OCI-LY1 (cell line): ENCODE measurements around the gene PPP1R14C.

Experiments used
- H2AFZ ChIP-seq: fragments of 200-600 bp; sonication (generic), shearing (Covaris generic); 2 replicates; pipeline ENCODE4 v1.6.0; 2014; ENCODE audit warnings: antibody characterized with exemption, mild to moderate bottlenecking, low read length
- H3F3A ChIP-seq: fragments of 200-600 bp; sonication (generic), shearing (Covaris generic); 2 replicates; pipeline ENCODE4 v1.6.0; 2014; ENCODE audit warnings: mild to moderate bottlenecking, antibody characterized with exemption, low read length, moderate library complexity; ENCODE audit not compliant: insufficient read depth
- H3K27ac ChIP-seq: fragments of 200-600 bp; sonication (generic); 2 replicates; pipeline ENCODE4 v1.5.1; 2014; ENCODE audit warnings: low read length, mixed run types, mild to moderate bottlenecking, low read depth; ENCODE audit not compliant: poor library complexity, severe bottlenecking
- H3K27me3 ChIP-seq: fragments of 200-600 bp; sonication (generic); 2 replicates; pipeline ENCODE4 v1.6.0; 2014; ENCODE audit warnings: antibody characterized with exemption, mild to moderate bottlenecking, low read length, moderate library complexity; ENCODE audit not compliant: insufficient read depth
- H3K36me3 ChIP-seq: fragments of 200-600 bp; sonication (generic); 2 replicates; pipeline ENCODE4 v1.6.1; 2014; ENCODE audit warnings: mild to moderate bottlenecking, antibody characterized with exemption, low read length, moderate library complexity, mixed read lengths; ENCODE audit not compliant: insufficient read depth
- H3K4me1 ChIP-seq: fragments of 200-600 bp; sonication (generic); 2 replicates; pipeline ENCODE4 v1.5.1; 2014; ENCODE audit warnings: mild to moderate bottlenecking, low read length, moderate library complexity; ENCODE audit not compliant: insufficient read depth, severe bottlenecking
- H3K4me2 ChIP-seq: fragments of 200-600 bp; sonication (generic), shearing (Covaris generic); 2 replicates; pipeline ENCODE4 v1.6.1; 2014; ENCODE audit warnings: low read length
- H3K4me3 ChIP-seq: fragments of 200-600 bp; sonication (generic); 2 replicates; pipeline ENCODE4 v1.5.1; 2014; ENCODE audit warnings: low read length, low read depth, mild to moderate bottlenecking, mixed read lengths; ENCODE audit not compliant: poor library complexity, severe bottlenecking
- H3K79me2 ChIP-seq: fragments of 200-600 bp; shearing (Covaris generic); 2 replicates; pipeline ENCODE4 v1.6.1; 2016; ENCODE audit warnings: mixed run types, low read length, mixed read lengths; ENCODE audit not compliant: insufficient read depth
- H3K9ac ChIP-seq: fragments of 200-600 bp; sonication (generic), shearing (Covaris generic); 2 replicates; pipeline ENCODE4 v1.6.1; 2014; ENCODE audit warnings: mild to moderate bottlenecking, low read length, mixed read lengths
- H3K9me2 ChIP-seq: fragments of 200-600 bp; sonication (generic), shearing (Covaris generic); 2 replicates; pipeline ENCODE4 v1.6.1; 2014; ENCODE audit warnings: low read depth, mild to moderate bottlenecking, low read length, mixed read lengths
- H3K9me3 ChIP-seq: fragments of 200-600 bp; shearing (Covaris generic); 2 replicates; pipeline ENCODE4 v1.6.1; 2014; ENCODE audit warnings: low read length, mixed read lengths
- H4K20me1 ChIP-seq: fragments of 200-600 bp; sonication (generic), shearing (Covaris generic); 2 replicates; pipeline ENCODE4 v1.6.0; 2016; ENCODE audit warnings: mild to moderate bottlenecking, low read length; ENCODE audit not compliant: insufficient read depth
- CTCF ChIP-seq: fragments of 200-600 bp; sonication (generic), shearing (Covaris generic); IDR thresholded peaks from 2 replicates; pipeline ENCODE4 v1.5.1; 2017; ENCODE audit warnings: mild to moderate bottlenecking, antibody characterized with exemption, low read length, moderate library complexity, mixed read lengths
- EZH2 ChIP-seq: fragments of 200-600 bp; sonication (generic), shearing (Covaris generic); IDR thresholded peaks from 2 replicates; pipeline ENCODE4 v1.8.0; 2017; ENCODE audit warnings: borderline replicate concordance, mixed run types, mild to moderate bottlenecking, antibody characterized with exemption, low read length, moderate library complexity, mixed read lengths

The PPP1R14C gene

GRCh38 chr6:150211700-150212511 is 69.1 kb downstream of the PPP1R14C start:
- Histone ChIP-seq H3K9me3 (no peaks in the 10 kb centered on the region), H3K79me2 (no peaks in the 10 kb centered on the region), H3K4me1 (no peaks in the 10 kb centered on the region), H3K4me3 (no peak overlapping the region), H3K36me3 (no peaks in the 10 kb centered on the region), H2AFZ (no peak overlapping the region), H3K4me2 (no peak overlapping the region), H3K27me3 (no peaks in the 10 kb centered on the region), H3K9me2 (no peaks in the 10 kb centered on the region), H3K9ac (no peak overlapping the region), H4K20me1 (no peaks in the 10 kb centered on the region), H3F3A (no peaks in the 10 kb centered on the region), H3K27ac (no peak overlapping the region)
- TF ChIP-seq CTCF (no peak), EZH2 (no peak)

GRCh38 chr6:150212778-150213177 is 69.9 kb downstream of the PPP1R14C start:
- Histone ChIP-seq H3K4me2 (no peak overlapping the region), H3K9me3 (no peaks in the 10 kb centered on the region), H3F3A (no peaks in the 10 kb centered on the region), H3K4me3 (no peak overlapping the region), H3K27ac (no peak overlapping the region), H3K79me2 (no peaks in the 10 kb centered on the region), H4K20me1 (no peaks in the 10 kb centered on the region), H3K9me2 (no peaks in the 10 kb centered on the region), H2AFZ (no peak overlapping the region), H3K4me1 (no peaks in the 10 kb centered on the region), H3K36me3 (no peaks in the 10 kb centered on the region), H3K9ac (no peak overlapping the region), H3K27me3 (no peaks in the 10 kb centered on the region)
- TF ChIP-seq CTCF, result no peak
- TF ChIP-seq EZH2, result no peak

- no peaks in the 10 kb centered on the region for H3K9me3 ChIP-seq
- H3K9me2 ChIP-seq, result no peaks in the 10 kb centered on the region
- no peak overlapping the region for H3K4me2 ChIP-seq
- H3K27me3 ChIP-seq, result no peaks in the 10 kb centered on the region
- H3K4me1 ChIP-seq, result no peaks in the 10 kb centered on the region
- TF ChIP-seq CTCF (no peak), EZH2 (no peak)
- no peak overlapping the region for H3K9ac ChIP-seq
- H4K20me1 ChIP-seq, result no peaks in the 10 kb centered on the region
- no peaks in the 10 kb centered on the region for H3K79me2 ChIP-seq
- H3F3A ChIP-seq, result no peaks in the 10 kb centered on the region
- H3K36me3 ChIP-seq, result no peaks in the 10 kb centered on the region
- no peak overlapping the region for H3K27ac ChIP-seq
- H2AFZ ChIP-seq, result no peak overlapping the region
- no peak overlapping the region for H3K4me3 ChIP-seq
Observed at GRCh38 chr6:150213301-150213700, 70.5 kb downstream of the PPP1R14C start.
